Measurements from ENCODE around the gene SEC14L1. TPM values are rescaled to one million over a fixed set of nuclear protein-coding genes. Genes with fewer than 3 reads are reported as not detected.
"Not testable (repeated sequence)": the region's sequence is repeated elsewhere in the genome, so short reads cannot be mapped to it uniquely, and the experiment has no call there.

The SEC14L1 gene
- polyA plus RNA-seq, 1 experiment, result 25.2 TPM

DNA sequence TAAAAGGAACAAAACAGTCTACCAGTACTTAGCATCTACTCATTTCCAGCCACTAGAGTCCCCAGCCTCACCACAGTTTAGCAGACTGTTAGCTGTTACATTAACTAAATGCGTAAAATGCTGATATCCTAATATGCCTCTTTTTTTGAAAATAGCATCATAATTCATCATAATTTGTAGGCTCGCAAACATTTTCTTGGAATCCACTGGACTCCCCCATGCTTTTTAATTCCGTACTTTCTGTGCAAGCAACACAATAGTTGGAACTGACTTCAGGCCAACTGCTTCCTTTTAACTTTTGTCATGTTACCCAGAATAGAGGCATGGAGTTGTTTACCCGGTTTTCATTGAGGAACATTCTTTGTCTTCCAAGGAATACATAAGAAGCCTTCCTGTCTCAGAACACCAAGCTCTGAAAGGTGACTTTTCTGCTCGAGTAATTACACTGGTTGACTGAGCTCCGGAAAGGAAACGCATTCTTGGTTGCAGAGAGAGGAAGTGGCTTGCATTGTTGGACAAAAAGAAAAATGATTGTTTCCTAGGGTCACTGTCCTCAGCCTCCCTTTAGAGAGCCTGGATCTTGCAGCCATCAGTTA is 30.9 kb upstream of the SEC14L1 start:
- CTCF ChIA-PET, result interaction anchor here (0.8 to 1.5 kb wide), 4 partner anchors 11 to 36 kb away, joined by 3 to 4 read pairs (median 3); no protein-coding TSS in a partner anchor
- Histone ChIP-seq H3K4me3 (ENCODE audit: low read depth, low read length) (no peak overlapping the region), H3K36me3 (ENCODE audit: control insufficient read depth, insufficient read depth, low read length) (no peaks in the 10 kb centered on the region), H3K27me3 (ENCODE audit: control insufficient read depth, insufficient read depth, low read length) (no peaks in the 10 kb centered on the region)
- TF ChIP-seq CTCF (IDR thresholded peaks at IDR 0.05; ENCODE audit: insufficient read depth, low read depth, low read length), result no peak
- DNase-seq (ENCODE audit: low read depth), result no peak
- POLR2A ChIA-PET, result interaction anchor here (0.6 kb wide), 1 partner anchor 401 kb away, joined by 4 read pairs; no protein-coding TSS in a partner anchor

- H3K36me3 ChIP-seq (ENCODE audit: control insufficient read depth, insufficient read depth, low read length); H3K4me3 ChIP-seq (ENCODE audit: low read depth, low read length); DNase-seq (ENCODE audit: low read depth); CTCF ChIA-PET; POLR2A ChIA-PET; H3K27me3 ChIP-seq (ENCODE audit: control insufficient read depth, insufficient read depth, low read length): not testable (repeated sequence)
Measured at GRCh38 chr17:77111165-77111933, 29.4 kb upstream of the SEC14L1 start.

DNA sequence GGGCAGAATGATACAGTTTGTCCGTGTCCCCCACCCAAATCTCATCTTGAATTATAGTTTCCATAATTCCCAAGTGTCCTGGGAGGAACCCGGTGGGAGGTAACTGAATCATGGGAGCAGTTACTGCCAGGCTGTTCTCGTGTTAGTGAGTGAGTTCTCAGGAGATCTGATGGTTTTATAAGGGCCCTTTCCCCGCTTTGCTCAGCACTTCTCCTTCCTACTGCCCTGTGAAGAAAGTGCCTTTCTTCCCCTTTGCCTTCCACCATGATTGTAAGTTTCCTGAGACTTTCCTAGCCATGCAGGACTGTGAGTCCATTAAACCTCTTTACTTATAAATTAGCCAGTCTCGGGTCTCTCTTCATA is 28.9 kb upstream of the SEC14L1 start:
- CTCF ChIA-PET, result no interaction called here
- POLR2A ChIA-PET, result no interaction called here
- no peaks in the 10 kb centered on the region for H3K36me3 ChIP-seq (ENCODE audit: control insufficient read depth, insufficient read depth, low read length)

GRCh38 chr17:77115510-77115909 is 25.3 kb upstream of the SEC14L1 start:
- TF ChIP-seq CTCF (IDR thresholded peaks at IDR 0.05; ENCODE audit: insufficient read depth, low read depth, low read length), result no peak
- Histone ChIP-seq H3K36me3 (ENCODE audit: control insufficient read depth, insufficient read depth, low read length) (no peaks in the 10 kb centered on the region), H3K4me3 (ENCODE audit: low read depth, low read length) (no peak overlapping the region), H3K27me3 (ENCODE audit: control insufficient read depth, insufficient read depth, low read length) (no peaks in the 10 kb centered on the region)
- DNase-seq (ENCODE audit: low read depth), result no peak
- CTCF ChIA-PET, result no interaction called here
- POLR2A ChIA-PET, result interaction anchor here (0.6 to 0.7 kb wide), 2 partner anchors 10 to 379 kb away, joined by 3 to 7 read pairs; no protein-coding TSS in a partner anchor

More for the DNA sequence above, 28.9 kb upstream of the SEC14L1 start:
- no peaks in the 10 kb centered on the region for H3K27me3 ChIP-seq (ENCODE audit: control insufficient read depth, insufficient read depth, low read length)
- no peak overlapping the region for H3K4me3 ChIP-seq (ENCODE audit: low read depth, low read length)
- no peak for TF ChIP-seq CTCF (IDR thresholded peaks at IDR 0.05; ENCODE audit: insufficient read depth, low read depth, low read length)
- no peak for DNase-seq (ENCODE audit: low read depth)

- POLR2A ChIA-PET, result interaction anchor here (0.6 to 0.7 kb wide), 2 partner anchors 10 to 379 kb away, joined by 3 to 7 read pairs; no protein-coding TSS in a partner anchor
- no peaks in the 10 kb centered on the region for H3K36me3 ChIP-seq (ENCODE audit: control insufficient read depth, insufficient read depth, low read length)
- no peak for TF ChIP-seq CTCF (IDR thresholded peaks at IDR 0.05; ENCODE audit: insufficient read depth, low read depth, low read length)
- H3K4me3 ChIP-seq (ENCODE audit: low read depth, low read length), result no peak overlapping the region
- no peaks in the 10 kb centered on the region for H3K27me3 ChIP-seq (ENCODE audit: control insufficient read depth, insufficient read depth, low read length)
- no peak for DNase-seq (ENCODE audit: low read depth)
- CTCF ChIA-PET, result no interaction called here
Measured at GRCh38 chr17:77115947-77116346, 24.8 kb upstream of the SEC14L1 start.
